Measurements from ENCODE around the gene KLHL20.

Gene KLHL20

DNA sequence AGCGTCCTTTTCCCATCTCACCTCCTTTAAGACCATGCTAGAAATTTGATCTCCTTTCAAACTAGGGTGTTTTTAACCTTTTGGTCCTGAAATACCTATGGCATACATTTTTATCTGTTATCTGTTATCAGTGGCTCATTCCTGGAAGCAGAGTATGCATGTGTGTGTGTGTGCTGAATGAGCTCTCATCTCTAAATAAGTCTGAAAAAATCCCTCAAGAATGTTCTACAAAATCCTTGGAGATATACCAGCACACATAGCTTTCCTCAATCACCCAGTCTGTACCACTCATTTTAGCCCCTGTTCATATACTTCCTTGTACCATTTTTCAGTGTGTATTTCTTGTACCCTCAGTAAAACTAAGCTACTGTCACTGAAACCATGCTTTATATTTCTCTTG lies 103.7 kb downstream of the KLHL20 start:
- Histone ChIP-seq H3K36me3 (ENCODE audit: control insufficient read depth in 1 of 2, insufficient read depth in 2 of 2, low read depth in 1 of 2, low read length in 2 of 2) (peaks cover 0 to 15% of the 10 kb centered on the region in 2 experiments), H2BK5ac (ENCODE audit: low read depth, low read length, poor library complexity, severe bottlenecking) (no peak overlapping the region), H4K8ac (ENCODE audit: low read length) (no peak overlapping the region), H3K18ac (ENCODE audit: low read depth in 1 of 2, low read length in 2 of 2) (no peak overlapping the region), H3K27ac (ENCODE audit: low read length, poor library complexity, severe bottlenecking) (no peak overlapping the region), H2BK120ac (ENCODE audit: low read depth, low read length) (no peak overlapping the region), H3K4me2 (ENCODE audit: low read length, poor library complexity, severe bottlenecking) (no peak overlapping the region), H3K27me3 (ENCODE audit: control insufficient read depth in 1 of 2, insufficient read depth in 1 of 2, low read length in 2 of 2) (no peaks in the 10 kb centered on the region), H2BK15ac (ENCODE audit: low read depth, poor library complexity, severe bottlenecking) (no peak overlapping the region), H2AFZ (ENCODE audit: low read depth, low read length) (no peak overlapping the region), H3K4me3 (ENCODE audit: insufficient read depth in 1 of 2, low read depth in 1 of 2, low read length in 2 of 2) (no peak overlapping the region), H3K79me1 (replicated peaks; ENCODE audit: low read length, poor library complexity, severe bottlenecking) (peaks cover 3% of the 10 kb centered on the region), H3K9ac (ENCODE audit: low read length) (no peak overlapping the region), H3K14ac (ENCODE audit: low read length in 2 of 2) (no peak overlapping the region), H2AK5ac (ENCODE audit: low read length, severe bottlenecking) (no peak overlapping the region), H2BK12ac (ENCODE audit: low read length in 2 of 2) (no peak overlapping the region), H4K91ac (ENCODE audit: low read length) (no peak overlapping the region), H3K23ac (ENCODE audit: low read length in 2 of 2) (no peak overlapping the region), H3K4ac (ENCODE audit: low read depth in 1 of 2, low read length in 2 of 2) (no peak overlapping the region), H3K4me1 (ENCODE audit: control insufficient read depth, insufficient read depth, low read depth, low read length) (no peaks in the 10 kb centered on the region), H3K9me3 (ENCODE audit: control insufficient read depth, low read length) (no peaks in the 10 kb centered on the region)
- DNase-seq, result no peak
- WGBS, result 100% methylated on average over 1 of the region's 1 CpG

DNA sequence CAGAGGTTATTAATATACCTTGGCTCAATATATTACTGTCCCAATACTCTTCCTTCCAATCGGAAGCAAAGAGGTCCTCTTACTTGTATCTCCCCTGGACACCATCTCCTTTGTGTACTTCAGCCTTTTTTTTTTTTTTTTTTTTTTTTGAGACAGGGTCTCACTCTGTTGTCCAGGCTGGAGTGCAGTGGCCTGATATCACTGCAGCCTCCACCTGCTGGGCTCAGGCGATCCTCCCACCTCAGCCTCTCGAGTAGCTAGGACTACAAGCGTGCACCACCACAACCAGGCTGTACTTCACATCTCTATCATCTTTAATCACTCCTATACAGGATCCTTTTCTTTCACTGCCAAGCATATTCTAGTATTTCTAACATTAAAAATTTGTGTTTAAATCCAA lies 106.9 kb downstream of the KLHL20 start:
- H2BK5ac ChIP-seq (ENCODE audit: low read depth, low read length, poor library complexity, severe bottlenecking), result no peak overlapping the region
- H3K4me2 ChIP-seq (ENCODE audit: low read length, poor library complexity, severe bottlenecking), result no peak overlapping the region
- H3K9ac ChIP-seq (ENCODE audit: low read length), result no peak overlapping the region
- peaks cover 0 to 15% of the 10 kb centered on the region in 2 experiments for H3K36me3 ChIP-seq (ENCODE audit: control insufficient read depth in 1 of 2, insufficient read depth in 2 of 2, low read depth in 1 of 2, low read length in 2 of 2)
- H2BK12ac ChIP-seq (ENCODE audit: low read length in 2 of 2), result no peak overlapping the region
- no peak overlapping the region for H4K91ac ChIP-seq (ENCODE audit: low read length)
- H2BK15ac ChIP-seq (ENCODE audit: low read depth, poor library complexity, severe bottlenecking), result no peak overlapping the region
- peaks cover 2% of the 10 kb centered on the region for H3K4me1 ChIP-seq (ENCODE audit: control insufficient read depth, insufficient read depth, low read depth, low read length)
- no peaks in the 10 kb centered on the region for H3K9me3 ChIP-seq (ENCODE audit: control insufficient read depth, low read length)
- no peak overlapping the region for H3K4ac ChIP-seq (ENCODE audit: low read depth in 1 of 2, low read length in 2 of 2)
- no peak for DNase-seq
- no peak overlapping the region for H3K4me3 ChIP-seq (ENCODE audit: insufficient read depth in 1 of 2, low read depth in 1 of 2, low read length in 2 of 2)
- no peak overlapping the region for H2AK5ac ChIP-seq (ENCODE audit: low read length, severe bottlenecking)
- H3K27me3 ChIP-seq (ENCODE audit: control insufficient read depth in 1 of 2, insufficient read depth in 1 of 2, low read length in 2 of 2), result no peaks in the 10 kb centered on the region
- 93% methylated on average over 4 of the region's 4 CpGs for WGBS
- no peak overlapping the region for H3K14ac ChIP-seq (ENCODE audit: low read length in 2 of 2)
- peaks cover 8% of the 10 kb centered on the region for H3K79me1 ChIP-seq (replicated peaks; ENCODE audit: low read length, poor library complexity, severe bottlenecking)
- no peak overlapping the region for H3K18ac ChIP-seq (ENCODE audit: low read depth in 1 of 2, low read length in 2 of 2)
- no peak overlapping the region for H4K8ac ChIP-seq (ENCODE audit: low read length)
- H2BK120ac ChIP-seq (ENCODE audit: low read depth, low read length), result no peak overlapping the region
- no peak overlapping the region for H2AFZ ChIP-seq (ENCODE audit: low read depth, low read length)
- H3K23ac ChIP-seq (ENCODE audit: low read length in 2 of 2), result no peak overlapping the region
- H3K27ac ChIP-seq (ENCODE audit: low read length, poor library complexity, severe bottlenecking), result no peak overlapping the region

DNA sequence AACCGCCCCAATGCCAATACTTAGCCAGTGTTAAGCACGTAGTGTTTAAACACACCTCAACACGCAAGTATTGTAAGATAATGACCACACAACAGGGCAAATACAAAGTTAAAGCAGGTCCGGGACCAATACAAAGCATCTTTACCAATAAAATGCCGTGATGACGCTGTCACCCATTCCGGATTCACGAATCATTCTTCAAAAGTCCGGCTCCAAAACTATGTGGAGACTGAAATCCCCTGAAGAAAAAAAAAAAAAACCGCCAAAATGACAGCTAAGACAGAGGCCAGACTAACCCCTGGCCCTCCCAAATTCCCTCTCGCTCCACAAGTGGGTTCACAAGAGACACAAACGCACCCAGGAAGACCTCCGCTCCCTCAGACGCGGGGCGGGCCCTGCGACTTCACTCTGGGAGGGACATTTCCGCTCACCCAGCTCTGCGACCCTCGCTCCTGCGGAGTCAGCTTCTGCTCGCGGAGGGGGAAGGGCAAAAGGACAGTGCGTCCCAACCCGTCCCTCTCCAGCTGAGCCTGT lies 109.1 kb downstream of the KLHL20 start:
- H2BK12ac ChIP-seq (ENCODE audit: low read length in 2 of 2), result no peak overlapping the region
- H3K79me1 ChIP-seq (replicated peaks; ENCODE audit: low read length, poor library complexity, severe bottlenecking), result peaks cover 7% of the 10 kb centered on the region
- H4K91ac ChIP-seq (ENCODE audit: low read length), result peak overlapping the region; percentile 11
- H3K27ac ChIP-seq (ENCODE audit: low read length, poor library complexity, severe bottlenecking), result peak overlapping the region; percentile 15
- peak overlapping the region; percentile 92 for H2AFZ ChIP-seq (ENCODE audit: low read depth, low read length)
- H3K9me3 ChIP-seq (ENCODE audit: control insufficient read depth, low read length), result no peaks in the 10 kb centered on the region
- no peak overlapping the region for H2BK15ac ChIP-seq (ENCODE audit: low read depth, poor library complexity, severe bottlenecking)
- DNase-seq, result no peak
- no peaks in the 10 kb centered on the region for H3K27me3 ChIP-seq (ENCODE audit: control insufficient read depth in 1 of 2, insufficient read depth in 1 of 2, low read length in 2 of 2)
- H3K36me3 ChIP-seq (ENCODE audit: control insufficient read depth in 1 of 2, insufficient read depth in 2 of 2, low read depth in 1 of 2, low read length in 2 of 2), result peaks cover 0 to 7% of the 10 kb centered on the region in 2 experiments
- H3K23ac ChIP-seq (ENCODE audit: low read length in 2 of 2), result no peak overlapping the region
- WGBS, result under 1% methylated on average over 25 of the region's 25 CpGs
- H3K4me2 ChIP-seq (ENCODE audit: low read length, poor library complexity, severe bottlenecking), result peak overlapping the region; percentile 72
- no peak overlapping the region for H2AK5ac ChIP-seq (ENCODE audit: low read length, severe bottlenecking)
- no peak overlapping the region for H3K14ac ChIP-seq (ENCODE audit: low read length in 2 of 2)
- no peak overlapping the region for H4K8ac ChIP-seq (ENCODE audit: low read length)
- H3K4me1 ChIP-seq (ENCODE audit: control insufficient read depth, insufficient read depth, low read depth, low read length), result peaks cover 2% of the 10 kb centered on the region
- peak overlapping the region; percentile 88 to 97 for H3K4me3 ChIP-seq (ENCODE audit: insufficient read depth in 1 of 2, low read depth in 1 of 2, low read length in 2 of 2)
- peak overlapping the region; percentile 37 to 83 for H3K18ac ChIP-seq (ENCODE audit: low read depth in 1 of 2, low read length in 2 of 2)
- no peak overlapping the region for H2BK5ac ChIP-seq (ENCODE audit: low read depth, low read length, poor library complexity, severe bottlenecking)
- peak overlapping the region in 1 of 2 experiments; percentile 85 for H3K4ac ChIP-seq (ENCODE audit: low read depth in 1 of 2, low read length in 2 of 2)
- H3K9ac ChIP-seq (ENCODE audit: low read length), result peak overlapping the region; percentile 92
- no peak overlapping the region for H2BK120ac ChIP-seq (ENCODE audit: low read depth, low read length)

DNA sequence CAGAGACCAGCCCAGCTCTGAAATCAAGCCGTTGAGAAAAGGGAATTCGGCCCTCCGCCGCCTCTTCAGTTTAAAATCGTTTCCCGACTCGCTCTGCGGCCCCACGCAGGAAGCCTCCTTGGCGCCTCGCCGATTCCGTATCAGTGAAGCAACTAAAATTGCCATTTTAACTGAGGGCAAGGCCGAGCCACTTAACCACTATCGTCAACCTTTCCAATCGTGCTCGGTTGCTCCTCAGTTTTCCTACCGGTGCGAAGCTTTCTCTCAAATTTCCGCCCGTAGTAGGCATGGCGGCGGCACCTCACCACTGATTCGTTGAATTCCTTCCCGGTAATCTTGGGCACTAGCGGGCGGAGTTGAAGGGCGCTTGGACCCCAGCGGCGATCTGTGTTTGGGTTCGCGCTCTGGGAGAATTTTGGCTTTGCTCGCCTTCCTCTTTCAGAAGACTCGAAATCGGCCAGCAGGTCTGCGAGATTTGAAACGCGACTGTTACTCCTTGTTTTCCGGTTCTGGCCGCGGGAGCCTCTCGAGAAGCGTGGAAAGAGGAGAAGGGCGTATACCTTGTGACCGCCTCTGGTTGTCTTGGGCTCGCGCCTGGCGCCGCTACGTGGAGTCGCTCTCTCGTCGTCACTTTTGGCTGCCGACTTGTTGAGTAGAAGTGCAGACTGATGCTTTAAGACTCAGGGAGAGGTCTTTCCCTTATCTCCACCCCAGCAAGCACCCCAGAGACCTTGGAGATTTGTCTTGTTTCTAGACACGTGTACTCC lies 109.7 kb downstream of the KLHL20 start, which contains the start of the genes CENPL and DARS2:
Gene CENPL (minus strand): TSS at position 569 of the 767 bp plus-strand sequence. CDS start 13,584 bp downstream, outside the sequence.
Gene DARS2 (plus strand): TSS at position 359 of the 767 bp plus-strand sequence. CDS start 557 bp downstream, outside the sequence.
- H2BK15ac ChIP-seq (ENCODE audit: low read depth, poor library complexity, severe bottlenecking), result no peak within 1 kb of the TSS
- peak within 1 kb of the TSS; percentile 11 for H4K91ac ChIP-seq (ENCODE audit: low read length)
- H3K27ac ChIP-seq (ENCODE audit: low read length, poor library complexity, severe bottlenecking), result peak within 1 kb of the TSS; percentile 86
- H3K23ac ChIP-seq (ENCODE audit: low read length in 2 of 2), result no peak within 1 kb of the TSS
- H3K9ac ChIP-seq (ENCODE audit: low read length), result peak within 1 kb of the TSS; percentile 92
- H3K4me3 ChIP-seq (ENCODE audit: insufficient read depth in 1 of 2, low read depth in 1 of 2, low read length in 2 of 2), result peak within 1 kb of the TSS; percentile 88 to 97
- no peaks in the 10 kb centered on the region for H3K27me3 ChIP-seq (ENCODE audit: control insufficient read depth in 1 of 2, insufficient read depth in 1 of 2, low read length in 2 of 2)
- H2AK5ac ChIP-seq (ENCODE audit: low read length, severe bottlenecking), result no peak within 1 kb of the TSS
- peak within 1 kb of the TSS; percentile 37 to 83 for H3K18ac ChIP-seq (ENCODE audit: low read depth in 1 of 2, low read length in 2 of 2)
- no peak within 1 kb of the TSS for H2BK120ac ChIP-seq (ENCODE audit: low read depth, low read length)
- no peak within 1 kb of the TSS for H2BK12ac ChIP-seq (ENCODE audit: low read length in 2 of 2)
- H3K14ac ChIP-seq (ENCODE audit: low read length in 2 of 2), result no peak within 1 kb of the TSS
- peak; percentile 99 for DNase-seq
- under 1% methylated on average over 54 of the region's 55 CpGs for WGBS
- H3K9me3 ChIP-seq (ENCODE audit: control insufficient read depth, low read length), result no peaks in the 10 kb centered on the region
- peaks cover 5% of the 10 kb centered on the region for H3K79me1 ChIP-seq (replicated peaks; ENCODE audit: low read length, poor library complexity, severe bottlenecking)
- H2BK5ac ChIP-seq (ENCODE audit: low read depth, low read length, poor library complexity, severe bottlenecking), result peak within 1 kb of the TSS; percentile 79
- H3K4ac ChIP-seq (ENCODE audit: low read depth in 1 of 2, low read length in 2 of 2), result peak within 1 kb of the TSS in 1 of 2 experiments; percentile 85
- H4K8ac ChIP-seq (ENCODE audit: low read length), result no peak within 1 kb of the TSS
- peak within 1 kb of the TSS; percentile 92 for H3K4me2 ChIP-seq (ENCODE audit: low read length, poor library complexity, severe bottlenecking)
- peak within 1 kb of the TSS; percentile 92 for H2AFZ ChIP-seq (ENCODE audit: low read depth, low read length)
- H3K4me1 ChIP-seq (ENCODE audit: control insufficient read depth, insufficient read depth, low read depth, low read length), result peaks cover 2% of the 10 kb centered on the region
- H3K36me3 ChIP-seq (ENCODE audit: control insufficient read depth in 1 of 2, insufficient read depth in 2 of 2, low read depth in 1 of 2, low read length in 2 of 2), result peaks cover 0 to 7% of the 10 kb centered on the region in 2 experiments

All from mesenchymal stem cell (in vitro differentiated cells and primary cell).